Effector CD4-positive, alpha-beta T cell (primary cell): ENCODE data around the gene PRKCE.
"Not testable (repeated sequence)": the region's sequence is repeated elsewhere in the genome, so short reads cannot be mapped to it uniquely, and the experiment has no call there.

Experiments used
- DNase-seq: peaks from one replicate; pipeline ENCODE4 v3.0.0-alpha.2; 2020

Gene PRKCE

DNA sequence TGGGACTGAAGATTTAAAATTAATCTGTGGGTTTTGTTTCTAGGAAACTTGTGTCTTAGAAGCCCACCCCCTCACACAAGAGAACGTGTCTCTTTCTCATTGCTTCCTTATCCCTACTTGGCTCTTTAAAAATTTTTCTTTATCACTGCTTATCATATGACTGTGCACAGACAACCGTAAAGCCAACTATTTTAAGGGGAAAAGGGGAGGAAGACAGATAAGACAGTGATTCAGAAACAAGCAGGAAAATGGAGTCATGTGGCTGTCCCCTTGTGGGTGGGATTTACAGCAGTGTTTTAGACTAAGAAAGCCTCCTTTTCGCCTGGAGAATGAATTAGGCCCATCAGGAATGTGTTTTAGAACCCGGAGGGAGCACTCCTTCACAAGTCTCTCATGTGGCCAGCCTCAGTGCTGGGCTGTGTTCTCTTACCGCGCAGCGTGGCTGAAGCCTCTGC, 17.6 kb downstream of the PRKCE start:
- no peak for DNase-seq

DNA sequence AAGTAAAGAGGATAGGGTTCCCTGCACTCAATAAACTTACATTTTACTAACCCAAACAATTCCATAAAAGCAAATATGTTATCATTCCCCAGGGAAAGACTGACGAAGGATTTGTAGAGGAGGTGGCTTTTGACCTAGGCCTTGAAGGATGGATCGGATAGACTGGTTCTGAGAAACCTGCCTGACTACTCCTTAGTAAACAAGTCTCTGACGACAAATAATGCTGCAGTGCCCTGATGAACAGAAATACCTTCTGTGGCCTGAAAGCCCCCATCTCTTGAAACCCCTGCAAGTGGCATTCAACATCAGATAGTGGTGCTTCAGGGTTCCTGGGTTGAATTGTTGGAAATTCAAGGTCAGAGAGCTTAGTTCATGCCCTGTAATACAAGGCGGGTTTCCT, 19.2 kb downstream of the PRKCE start:
- DNase-seq: no peak

DNA sequence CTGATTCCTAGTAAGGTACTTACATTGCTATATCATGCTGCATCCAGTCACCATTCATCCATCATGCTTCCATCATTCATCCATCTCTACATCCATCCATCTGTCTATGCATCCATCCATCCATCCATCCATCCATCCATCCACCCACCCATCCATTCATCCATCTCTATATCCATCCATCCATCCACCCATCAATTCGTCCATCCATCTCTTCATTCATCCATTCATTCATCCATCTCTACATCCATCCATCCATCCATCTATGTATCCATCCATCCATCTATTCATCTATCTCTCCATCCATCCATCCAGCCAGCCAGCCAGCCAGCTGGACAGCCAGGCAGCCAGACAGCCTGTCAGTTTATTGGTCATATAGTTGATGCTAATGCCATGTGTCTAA, 20.7 kb downstream of the PRKCE start:
- no peak for DNase-seq

DNA sequence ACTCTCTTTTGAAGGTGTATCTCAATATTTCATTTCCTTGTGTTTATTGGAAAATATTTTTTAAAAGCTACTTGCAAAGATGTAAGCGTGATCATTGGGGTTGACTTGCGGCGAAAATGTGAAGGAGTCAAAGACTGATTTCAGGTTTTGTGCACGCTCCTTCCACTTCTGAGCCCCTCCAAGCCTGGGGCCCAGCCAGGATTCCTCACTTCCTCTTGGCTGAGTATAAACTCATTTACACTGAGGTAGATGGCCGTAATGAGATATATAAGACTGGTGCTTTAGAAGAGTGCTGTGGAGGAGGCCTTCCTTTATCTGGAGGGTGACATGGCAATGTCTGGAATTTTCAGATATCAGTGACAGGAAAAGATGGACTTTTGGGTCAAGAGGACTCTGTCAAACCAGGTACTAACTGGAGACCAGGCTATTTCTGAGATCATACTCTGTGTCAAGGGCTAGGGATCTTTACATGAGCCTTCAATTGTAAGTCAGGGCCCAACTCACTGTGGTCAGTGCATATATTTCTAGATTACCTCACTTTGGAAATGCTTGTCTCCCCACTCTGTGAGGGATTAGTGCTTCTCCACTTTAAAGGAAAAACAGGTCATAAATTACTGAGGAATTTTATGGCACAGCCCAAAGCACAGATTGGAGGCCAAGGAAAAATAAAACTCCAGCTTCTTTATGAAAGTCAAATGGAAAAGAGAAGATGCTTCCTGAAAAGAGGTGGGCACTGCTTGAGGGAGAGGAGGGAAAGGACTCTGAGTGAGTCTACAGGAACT, 22.8 kb downstream of the PRKCE start:
- no peak for DNase-seq

DNA sequence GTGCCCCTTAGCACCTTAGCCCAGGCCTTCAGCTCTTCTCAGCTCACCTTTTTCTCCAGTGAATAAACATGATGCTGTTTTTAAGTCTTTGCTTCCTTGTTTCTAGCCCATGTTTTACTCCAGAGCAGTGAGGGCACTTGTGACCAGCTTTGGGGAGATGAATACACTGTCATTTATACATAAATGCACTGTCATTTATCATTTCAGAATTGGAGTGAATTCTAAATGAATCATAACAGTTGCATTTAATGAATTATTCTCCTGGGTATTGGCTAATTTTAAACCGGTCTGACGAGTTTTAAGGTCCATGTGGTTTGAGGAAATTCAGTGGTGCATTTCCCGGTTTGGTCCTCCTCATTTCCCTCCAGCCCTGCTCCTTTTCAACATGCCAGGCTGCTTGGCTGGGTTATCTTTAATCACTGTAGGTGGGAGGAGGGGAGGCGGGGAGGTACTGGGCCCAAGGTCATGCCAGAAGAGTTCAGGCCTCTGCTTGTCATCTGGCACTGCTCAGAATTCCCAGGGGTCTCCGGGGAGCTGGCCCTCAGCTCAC, 23.9 kb downstream of the PRKCE start:
- no peak for DNase-seq

DNA sequence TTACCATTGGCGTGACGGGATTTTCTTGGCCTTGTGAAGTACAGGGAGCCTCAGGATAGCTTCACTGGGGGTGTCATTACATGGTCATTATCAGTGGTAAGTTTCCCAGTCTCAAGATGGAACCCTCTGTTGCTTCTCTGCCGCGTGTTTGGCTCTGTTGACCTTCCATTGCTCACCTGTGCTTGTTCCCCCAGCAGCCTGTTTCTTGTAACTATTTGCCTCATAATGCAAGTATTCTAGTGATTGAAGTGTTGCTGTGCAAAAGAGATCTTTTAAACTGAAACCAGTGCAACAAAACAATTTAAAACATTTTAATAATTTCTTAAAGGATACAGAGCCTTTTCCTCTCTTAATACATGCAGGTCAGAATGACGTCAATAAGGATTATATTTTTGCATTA, 24.6 kb downstream of the PRKCE start:
- DNase-seq: no peak

DNA sequence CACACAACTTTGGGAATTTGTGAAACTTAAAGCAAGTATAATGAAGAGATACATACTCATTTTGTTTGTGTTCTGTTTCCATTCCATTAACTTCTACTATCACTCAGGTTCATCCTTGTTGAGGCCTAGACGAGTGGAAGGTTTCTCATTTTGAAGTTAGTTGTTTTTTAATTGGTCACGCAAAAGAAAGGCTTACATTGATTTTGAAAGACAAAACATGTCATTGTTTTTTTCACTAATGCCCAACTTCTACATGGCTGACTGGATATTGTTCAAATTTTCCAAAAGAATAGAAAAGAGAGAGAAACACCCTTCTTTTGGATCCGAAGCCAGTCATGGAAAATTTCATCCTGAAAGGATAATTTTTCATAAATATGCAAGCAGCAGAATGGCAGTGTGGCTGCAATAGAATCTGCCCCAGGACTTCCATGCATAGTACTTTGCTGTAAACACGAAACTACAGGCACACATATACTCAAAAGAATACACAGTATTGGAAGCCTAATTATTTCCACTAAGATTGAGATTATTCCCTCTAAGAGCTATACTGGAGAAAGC, 27.4 kb downstream of the PRKCE start:
- DNase-seq: no peak

DNA sequence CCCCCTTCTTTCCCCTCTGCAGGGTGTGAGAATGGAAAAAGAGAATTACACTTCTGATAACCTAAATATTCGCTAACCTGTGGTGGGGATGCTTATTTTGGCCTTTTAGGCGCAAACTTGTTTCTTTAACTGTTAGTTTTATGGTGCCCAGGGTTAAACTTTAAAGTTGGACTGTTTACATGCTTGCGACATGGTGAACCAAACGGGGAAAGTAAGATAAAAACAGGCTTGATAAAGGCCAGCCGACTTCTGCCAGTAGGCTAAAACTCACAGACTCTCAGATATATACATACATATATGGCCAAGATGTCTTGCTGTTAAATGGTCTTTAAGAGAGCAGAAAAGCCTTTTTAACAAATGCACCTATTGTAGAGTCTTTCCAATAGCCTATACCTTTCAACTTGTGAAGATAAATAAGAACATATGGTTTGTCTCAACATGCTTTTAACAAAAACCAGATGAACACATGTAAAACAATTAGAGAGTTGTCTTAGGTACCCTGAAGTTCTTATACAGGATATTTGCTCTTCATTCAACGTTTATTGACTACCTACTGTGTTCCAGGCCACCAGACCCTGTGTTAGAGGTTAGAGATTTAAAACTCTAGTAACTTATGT, 29.0 kb downstream of the PRKCE start:
- DNase-seq: no peak

DNA sequence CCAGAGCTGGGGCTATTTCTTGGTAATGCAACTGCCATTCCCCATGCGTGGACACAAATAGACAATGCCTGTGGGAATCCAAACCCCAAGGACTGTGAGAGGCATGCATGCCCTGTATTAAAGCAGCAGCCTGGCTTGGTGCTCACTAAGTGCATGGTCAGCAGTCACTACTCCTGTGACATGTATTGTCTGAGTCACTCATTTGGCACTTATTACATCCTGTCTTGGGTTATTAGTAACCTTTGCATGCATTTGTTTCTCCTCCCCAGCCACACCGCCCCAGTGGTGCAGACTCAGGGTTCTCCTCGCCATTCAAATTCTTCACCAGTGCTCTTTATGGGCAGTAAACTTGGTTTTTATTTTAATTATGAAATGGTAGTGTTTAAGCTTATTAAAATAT, 30.2 kb downstream of the PRKCE start:
- DNase-seq: no peak

DNA sequence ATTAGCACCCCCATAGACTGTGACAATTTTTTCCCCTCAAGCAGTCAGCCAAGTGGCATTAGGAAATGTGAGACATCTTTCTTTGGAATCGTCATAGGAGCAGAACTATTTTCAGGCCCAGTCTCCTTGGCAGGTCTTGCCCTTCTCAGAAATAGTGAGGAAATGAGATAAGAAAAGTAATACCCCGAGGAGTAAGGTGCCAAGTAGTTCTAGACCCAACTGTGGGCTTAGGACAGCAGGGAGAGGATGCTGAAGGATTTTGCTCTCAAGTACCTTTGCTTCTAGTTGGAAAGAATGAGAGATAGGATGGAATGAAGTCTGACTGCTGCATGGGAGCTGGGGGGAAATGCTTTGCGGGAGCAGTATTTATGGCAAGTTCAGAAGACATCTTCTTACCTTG, 31.8 kb downstream of the PRKCE start:
- DNase-seq: no peak

DNA sequence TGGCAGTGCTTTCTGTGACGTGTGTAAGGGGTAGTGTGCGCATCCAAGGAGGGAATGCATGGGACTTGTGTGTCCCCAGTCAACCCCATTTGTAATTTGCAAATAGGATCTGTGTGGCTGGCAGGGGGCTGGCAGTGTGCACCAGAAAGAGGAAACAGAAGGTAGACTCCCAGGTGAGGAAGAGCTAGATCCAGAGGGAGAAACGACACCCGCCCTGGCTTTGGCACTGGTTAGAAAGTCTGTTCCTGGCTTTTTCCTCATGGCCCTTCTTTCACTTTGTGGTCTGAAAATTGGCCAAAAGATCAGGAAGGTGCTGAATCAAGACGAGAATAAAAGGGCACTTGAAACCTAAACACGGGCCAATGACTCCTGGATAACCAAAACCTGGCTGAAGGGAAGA, 33.3 kb downstream of the PRKCE start:
- DNase-seq: no peak

DNA sequence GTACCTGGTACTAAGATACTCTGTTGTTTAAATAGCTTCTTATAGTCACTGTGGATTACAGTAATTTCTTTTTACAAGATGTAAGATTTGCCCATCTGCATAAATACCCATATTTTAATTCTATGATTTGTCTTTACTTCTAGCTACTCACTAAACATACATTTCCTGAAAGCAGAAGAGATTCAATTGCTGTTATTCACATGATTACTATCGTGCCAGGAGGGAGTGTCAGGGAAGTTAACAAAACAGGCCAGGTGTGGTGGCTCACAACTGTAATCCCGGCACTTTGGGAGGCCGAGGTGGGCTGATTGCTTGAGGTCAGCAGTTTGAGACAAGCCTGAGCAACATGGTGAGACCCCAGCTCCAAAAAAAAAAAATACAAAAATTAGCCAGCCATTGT, 33.8 kb downstream of the PRKCE start:
- no peak for DNase-seq

DNA sequence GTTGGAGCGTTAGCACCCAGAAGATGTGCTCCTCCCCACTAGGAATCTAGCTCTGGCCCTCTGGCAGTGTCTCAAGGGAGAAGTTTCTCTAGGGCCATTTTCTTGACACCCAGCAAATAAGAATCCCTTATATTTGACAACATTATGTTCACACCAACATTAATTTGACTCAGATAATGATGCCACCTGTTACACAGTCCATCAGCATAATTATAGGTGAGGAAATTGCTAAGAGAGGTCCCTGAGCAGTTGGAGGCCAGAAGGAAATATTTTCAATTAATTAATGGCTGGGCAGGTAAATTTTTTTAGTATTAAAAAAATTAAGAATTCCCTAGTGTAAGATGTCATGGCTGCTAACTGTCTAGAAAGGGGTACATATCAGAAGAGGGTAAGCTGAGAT, 36.5 kb downstream of the PRKCE start:
- DNase-seq: no peak

DNA sequence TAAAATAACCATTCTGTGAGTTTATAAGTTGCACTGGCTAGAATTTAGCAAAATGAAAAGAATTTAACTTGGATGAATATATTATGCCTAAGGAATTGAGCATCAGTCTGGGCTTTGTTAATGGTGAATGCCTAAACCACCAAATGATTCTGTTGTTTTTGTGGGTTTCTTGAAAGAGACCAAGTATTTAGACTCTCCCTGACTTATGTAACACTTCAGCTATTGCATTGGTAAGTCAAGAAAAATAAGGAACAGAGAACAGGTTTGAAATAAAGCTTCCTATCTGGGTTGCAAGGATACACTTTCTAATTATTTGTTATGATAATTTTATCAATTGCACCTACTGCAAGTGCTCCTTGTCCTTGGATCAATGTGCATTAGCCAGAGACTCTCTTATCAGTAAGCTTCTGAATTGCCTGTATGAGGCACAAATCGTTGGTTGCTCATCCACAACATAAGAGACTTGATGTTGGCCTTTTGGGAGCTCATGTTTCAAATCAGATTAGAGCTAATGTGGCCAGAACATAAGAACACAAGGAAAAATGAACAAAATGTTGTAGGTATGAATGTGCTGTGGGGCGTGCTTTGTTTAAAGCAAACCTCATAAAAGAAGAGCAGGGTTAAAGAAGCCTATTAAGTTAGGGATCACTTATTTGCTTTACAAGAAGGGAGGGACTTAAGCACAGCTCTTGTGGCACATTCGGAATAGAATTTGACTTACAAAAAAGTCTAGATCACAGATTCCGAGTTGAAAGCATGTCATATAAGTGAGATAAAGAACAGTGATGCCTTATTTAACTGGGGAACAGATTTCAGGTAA, 37.2 kb downstream of the PRKCE start:
- no peak for DNase-seq

DNA sequence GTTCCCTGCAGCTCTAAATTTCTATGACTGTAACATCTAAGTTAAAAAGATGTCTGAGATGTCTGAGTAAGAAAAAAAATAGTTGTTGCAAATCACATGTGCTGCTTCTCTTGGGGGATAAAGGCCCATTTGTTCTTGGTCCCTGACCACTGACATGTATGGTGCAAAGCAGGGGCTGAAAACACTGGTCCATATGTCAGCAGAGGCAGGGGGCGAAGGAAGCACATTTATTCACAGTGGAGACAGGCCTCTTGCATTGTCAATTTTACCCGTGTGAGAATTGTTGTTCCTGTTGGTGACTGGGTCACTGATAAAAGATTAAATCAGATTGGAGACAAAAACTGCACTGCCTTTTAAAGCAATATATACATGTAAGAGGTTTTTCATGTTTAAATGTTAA, 38.8 kb downstream of the PRKCE start:
- DNase-seq: no peak

DNA sequence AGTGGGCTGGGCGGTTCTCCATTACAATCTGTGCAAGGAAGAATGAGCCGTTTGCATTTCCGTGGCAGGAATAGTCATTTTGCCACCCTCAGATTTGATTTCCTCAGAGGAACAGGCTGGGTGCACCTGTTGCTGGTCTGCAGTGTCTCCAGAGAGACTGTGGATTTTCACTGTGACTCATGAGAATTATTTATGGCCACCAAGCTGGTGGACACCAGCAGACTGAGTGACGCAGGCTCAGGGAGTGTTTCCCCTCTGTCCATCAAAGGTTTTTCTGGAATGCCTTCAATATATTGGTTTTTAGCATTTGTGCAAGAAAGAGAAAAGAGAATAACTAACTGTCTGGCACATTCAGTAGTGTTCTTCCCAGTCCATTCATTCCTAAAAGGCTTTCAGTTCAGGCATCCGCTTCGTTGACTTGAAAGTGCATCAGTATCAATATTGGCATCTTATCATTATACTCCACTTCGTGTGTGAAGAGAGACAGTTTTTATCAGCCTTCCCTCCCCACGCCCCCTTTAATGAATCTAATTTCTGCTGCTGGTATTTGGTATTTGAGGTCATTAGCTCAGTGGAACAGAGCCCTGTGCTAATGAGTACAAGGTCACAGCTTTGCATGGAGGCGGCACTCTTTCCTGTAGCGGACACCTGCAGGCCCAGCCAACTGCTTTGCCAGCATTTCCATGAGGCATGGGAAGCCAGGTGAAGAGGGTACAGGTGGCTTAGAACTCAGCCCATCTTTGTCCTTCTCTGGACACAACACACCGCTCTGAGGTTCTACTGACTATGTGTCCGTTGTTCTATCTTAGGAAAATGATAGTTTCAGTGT, 39.9 kb downstream of the PRKCE start:
- no peak for DNase-seq

DNA sequence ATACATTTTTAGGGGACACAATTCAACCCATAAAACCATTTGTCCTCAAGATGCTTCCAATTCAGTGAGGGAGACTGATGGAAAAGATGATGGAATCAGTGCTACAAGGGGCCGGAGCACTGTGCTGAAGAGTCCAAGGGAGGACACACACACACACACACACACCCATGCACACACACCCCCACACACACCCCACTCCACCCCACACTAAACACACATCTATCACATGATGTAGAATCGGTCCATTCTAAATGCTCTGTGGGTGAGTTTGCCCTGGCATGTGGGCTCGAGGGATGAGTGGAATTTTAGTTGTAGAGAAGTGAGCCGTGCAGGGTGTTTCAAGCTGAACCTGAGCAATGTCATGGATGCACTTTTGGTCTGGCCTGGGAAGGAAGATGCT, 41.1 kb downstream of the PRKCE start:
- DNase-seq: no peak

DNA sequence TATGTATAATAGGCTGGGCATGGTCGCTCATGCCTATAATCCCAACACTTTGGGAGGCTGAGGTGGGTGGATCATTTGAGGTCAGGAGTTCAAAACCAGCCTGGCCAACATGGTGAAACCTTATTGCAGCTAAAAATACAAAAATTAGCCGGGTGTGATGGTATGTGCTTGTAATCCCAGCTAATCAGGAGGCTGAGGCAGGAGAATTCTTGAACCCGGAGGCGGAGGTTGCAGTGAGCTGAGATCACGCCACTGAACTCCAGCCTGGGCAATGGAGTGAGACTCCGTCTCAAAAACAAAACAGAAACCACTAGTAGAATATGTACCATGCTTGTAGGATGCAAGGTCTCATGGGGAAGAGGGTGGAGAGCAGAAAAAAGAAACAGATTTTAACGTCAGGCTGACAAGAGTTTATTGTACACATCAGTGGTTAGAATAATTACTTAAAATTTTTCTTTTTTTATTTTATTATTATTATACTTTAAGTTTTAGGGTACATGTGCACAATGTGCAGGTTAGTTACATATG, 44.1 kb downstream of the PRKCE start:
- not testable (repeated sequence) for DNase-seq

DNA sequence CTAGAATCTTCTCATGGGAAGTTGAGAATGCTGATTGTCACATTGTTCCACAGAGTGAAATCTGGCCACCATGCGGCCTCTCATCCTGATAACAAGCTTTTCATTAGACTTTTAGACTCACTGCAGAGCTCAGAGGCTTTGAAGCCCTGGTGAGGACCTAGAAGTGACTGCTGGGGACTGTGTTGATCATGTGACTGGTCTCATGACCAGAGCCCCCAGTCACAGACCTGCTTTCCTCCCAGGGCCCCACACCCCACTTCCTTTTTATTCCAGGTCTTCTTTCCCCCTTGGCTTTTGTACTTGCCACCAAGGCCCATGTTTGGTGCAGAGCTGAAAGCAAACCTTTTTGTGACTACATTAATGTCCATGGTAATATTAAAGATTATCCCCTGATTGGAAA, 45.2 kb downstream of the PRKCE start:
- DNase-seq: no peak

DNA sequence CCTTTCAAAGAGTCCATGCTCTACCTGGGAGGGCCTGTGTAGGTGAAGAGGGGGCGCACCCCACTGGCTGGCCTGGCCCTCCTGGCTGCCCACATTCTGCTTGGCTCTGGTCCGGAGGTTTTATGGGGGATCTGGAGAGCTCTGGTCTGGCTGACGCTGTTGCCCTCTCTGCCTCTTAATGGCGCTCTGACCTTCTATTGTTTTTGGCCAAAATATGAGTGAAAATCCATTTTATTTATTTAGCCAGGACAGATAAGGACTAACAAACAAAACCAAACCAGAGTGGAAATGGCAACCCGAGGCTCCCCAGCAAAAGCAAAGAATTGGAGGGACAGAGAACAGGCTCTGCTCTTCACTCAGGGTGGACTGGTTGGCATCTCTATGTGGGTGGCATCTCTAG, 45.7 kb downstream of the PRKCE start:
- DNase-seq: no peak

DNA sequence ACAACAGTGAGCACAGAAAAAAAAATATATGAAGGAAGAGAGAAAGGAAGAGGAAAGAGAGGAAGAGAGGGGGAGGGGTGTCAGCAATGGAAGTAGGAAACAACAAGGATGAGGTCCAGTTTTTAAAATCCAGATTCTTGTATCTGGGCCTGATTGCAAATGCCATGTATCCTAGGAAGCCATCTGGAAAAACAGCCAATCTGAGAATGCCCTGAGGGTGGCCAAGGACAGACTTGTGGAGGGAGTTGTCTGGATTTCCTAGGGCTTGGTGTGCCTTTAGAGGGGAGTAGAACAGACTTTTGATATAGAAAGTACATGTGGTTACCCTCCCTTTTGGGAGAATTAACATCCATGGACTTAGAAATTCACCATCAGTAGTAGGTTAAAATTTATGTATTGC, 47.1 kb downstream of the PRKCE start:
- no peak for DNase-seq

DNA sequence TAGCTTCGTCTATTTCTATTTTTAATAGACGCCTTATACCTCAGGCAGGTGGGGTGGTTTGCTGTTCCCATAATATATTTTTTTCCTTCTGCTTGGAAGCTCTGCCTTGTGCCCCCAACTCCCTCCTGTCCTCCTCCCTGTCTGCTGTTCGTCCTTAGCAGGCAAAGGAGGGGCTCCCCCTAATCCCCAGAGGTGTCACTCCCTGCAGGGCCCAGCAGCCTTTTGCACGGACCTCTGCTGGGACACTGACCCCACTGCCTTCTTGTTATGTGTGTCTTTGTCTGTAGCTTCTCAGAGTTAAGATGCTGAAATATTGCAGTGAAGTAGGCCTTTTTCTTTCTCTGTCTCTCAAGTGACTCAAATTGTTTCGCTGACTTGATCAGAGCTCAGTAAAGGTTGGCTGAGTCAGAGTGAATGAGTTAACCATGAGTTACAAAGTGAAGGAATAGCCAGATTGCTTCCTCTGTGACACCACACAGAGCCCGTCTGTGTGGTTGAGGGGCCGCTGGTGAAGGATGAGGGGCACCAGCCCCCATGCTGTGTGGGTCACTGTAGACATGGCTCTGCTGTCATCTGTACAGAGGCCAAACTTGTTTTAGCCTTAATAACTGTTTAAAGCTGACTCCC, 47.7 kb downstream of the PRKCE start:
- DNase-seq: no peak
